ENCODE results near the gene BDKRB2. TPM values are rescaled to one million over a fixed set of nuclear protein-coding genes. Genes with fewer than 3 reads are reported as not detected.
A peak's percentile ranks its signal among the peaks of the same experiment; 100 is the strongest.

BDKRB2 gene
- total and polyA plus RNA-seq, 2 of the 8 experiments (the other 6 are each of a cell fraction or from before 2014, with no cell fraction given): 0.13 to 0.21 TPM

DNA sequence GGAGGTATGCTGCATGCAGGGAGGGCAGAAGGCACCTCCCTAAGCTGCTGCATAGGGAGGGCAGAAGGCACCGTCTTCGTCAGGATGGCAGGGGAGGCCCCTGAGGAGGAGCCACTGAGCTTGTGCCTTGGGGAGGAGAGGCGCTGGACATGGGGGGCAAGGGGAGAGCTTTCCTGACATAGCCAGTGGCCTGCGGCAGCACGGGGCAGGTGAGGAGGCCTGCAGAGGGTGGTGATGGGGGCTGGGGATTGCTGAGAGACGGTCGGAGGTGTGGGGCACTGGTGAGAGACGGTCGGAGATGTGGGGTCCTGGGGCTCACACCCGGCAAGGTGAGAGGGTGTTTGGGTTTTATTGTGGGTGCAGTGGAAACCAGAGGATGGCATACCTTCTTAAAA lies 10.4 kb upstream of the BDKRB2 start:
- CTCF ChIA-PET (ENCODE audit: partially characterized antibody): interaction anchor here (1.7 kb wide), 1 partner anchor 96 kb away, joined by 5 read pairs; no protein-coding TSS in a partner anchor
- H4K91ac ChIP-seq (replicated peaks; ENCODE audit: insufficient read length, low read length): peak overlapping the region; percentile 3
- H3K9me3 ChIP-seq (ENCODE audit: insufficient read depth in 2 of 2, low read depth in 1 of 2, low read length in 1 of 2): no peaks in the 10 kb centered on the region

More for the DNA sequence above, 10.4 kb upstream of the BDKRB2 start:
- Histone ChIP-seq H3K4me1 (replicated peaks in 1 of 4; ENCODE audit: control insufficient read depth in 3 of 4, insufficient read depth in 4 of 4, low read length in 3 of 4) (peaks cover 0 to 19% (median 7%) of the 10 kb centered on the region in 4 experiments; a peak in 5 of 7 replicates), H3K56ac (replicated peaks; ENCODE audit: insufficient read length, low read depth, low read length) (no peak overlapping the region), H3K36me3 (ENCODE audit: control insufficient read depth in 2 of 4, insufficient read depth in 4 of 4, low read length in 3 of 4) (no peaks in the 10 kb centered on the region), H3K4me2 (ENCODE audit: insufficient read depth in 1 of 2, low read depth in 2 of 2, low read length in 2 of 2) (no peak overlapping the region), H3K27ac (ENCODE audit: low read depth, low read length) (no peak overlapping the region), H3K79me2 (ENCODE audit: control insufficient read depth in 1 of 2, insufficient read depth in 2 of 2, low read length in 2 of 2) (no peaks in the 10 kb centered on the region), H2AFZ (ENCODE audit: low read length) (no peak overlapping the region), H4K5ac (ENCODE audit: insufficient read length, low read depth, low read length) (no peak overlapping the region), H3K27me3 (replicated peaks in 1 of 4; ENCODE audit: control insufficient read depth in 3 of 4, extremely low read depth in 1 of 4, insufficient read depth in 3 of 4, low read length in 3 of 4) (peaks cover 0 to 2% (median 0%) of the 10 kb centered on the region in 4 experiments; a peak in 1 of 7 replicates), H3K4ac (replicated peaks; ENCODE audit: insufficient read length, low read depth, low read length) (no peak overlapping the region), H2BK20ac (ENCODE audit: low read length) (no peak overlapping the region; the same call in 1 of the 2 replicates), H2BK15ac (ENCODE audit: low read length) (0 out of 2 replicates have a peak overlapping the region, but pooled peaks have one; percentile 9), H3K9ac (replicated peaks in 1 of 4; ENCODE audit: extremely low read depth in 1 of 4, low read depth in 3 of 4, low read length in 3 of 4) (no peak overlapping the region), H3K18ac (ENCODE audit: extremely low read depth, low read length) (no peak overlapping the region), H2AK5ac (ENCODE audit: low read depth, low read length) (0 out of 2 replicates have a peak overlapping the region, but pooled peaks have one; percentile 33), H2BK5ac (ENCODE audit: low read depth, low read length) (no peak overlapping the region; the same call in 1 of the 2 replicates), H2BK120ac (replicated peaks; ENCODE audit: low read depth, low read length) (no peak overlapping the region), H3K4me3 (ENCODE audit: extremely low read depth in 1 of 4, insufficient read depth in 2 of 4, low read depth in 3 of 4, low read length in 4 of 4) (no peak overlapping the region), H4K20me1 (replicated peaks in 1 of 2; ENCODE audit: control insufficient read depth in 1 of 2, insufficient read depth in 2 of 2, low read length in 2 of 2) (no peaks in the 10 kb centered on the region), H2BK12ac (ENCODE audit: low read depth, low read length) (peak overlapping the region; percentile 81; the same call in 1 of the 2 replicates), H3K23ac (ENCODE audit: insufficient read length) (no peak overlapping the region), H3K14ac (ENCODE audit: insufficient read length) (no peak overlapping the region), H3K79me1 (ENCODE audit: low read depth, low read length) (no peaks in the 10 kb centered on the region), H3K23me2 (ENCODE audit: low read depth, low read length) (no peaks in the 10 kb centered on the region), H4K8ac (ENCODE audit: extremely low read depth, insufficient read depth, low read length) (no peak overlapping the region; the same call in 1 of the 2 replicates)
- WGBS, 2 experiments (ENCODE audit: extremely low coverage in 1 of 2, insufficient coverage in 1 of 2, insufficient read length in 1 of 2, insufficient replicate concordance in 2 of 2, low coverage in 1 of 2, low lambda C conversion rate in 2 of 2, missing lambda C conversion rate in 1 of 2): 88% methylated on average over 10 of the region's 10 CpGs; no CpG with 5 or more reads in 1 of the 2 experiments
- TF ChIP-seq KDM1A (IDR thresholded peaks at IDR 0.05; ENCODE audit: borderline replicate concordance, low read length) (no peak), CBX8 (IDR thresholded peaks at IDR 0.05; ENCODE audit: borderline replicate concordance, low read depth, low read length) (no peak), EGR1 (IDR thresholded peaks at IDR 0.05; ENCODE audit: borderline replicate concordance, low read depth, low read length) (no peak)
- DNase-seq (ENCODE audit: low read depth in 1 of 2, low spot score in 2 of 2) (no peak), FAIRE-seq (no peak)
- POLR2A ChIA-PET (ENCODE audit: partially characterized antibody): no interaction called here

All from H1 (cell line).